NOMO-1 (cell line): ENCODE results near the gene MIGA1.
"Not testable (repeated sequence)": the region's sequence is repeated elsewhere in the genome, so short reads cannot be mapped to it uniquely, and the experiment has no call there.

ENCODE experiments used
- DNase-seq, 2 experiments: peaks; one replicate each; lab custom pipeline; 2025; ENCODE audit not compliant: unreplicated experiment in 2 of 2; lab: John Stamatoyannopoulos, UW

MIGA1 gene

DNA sequence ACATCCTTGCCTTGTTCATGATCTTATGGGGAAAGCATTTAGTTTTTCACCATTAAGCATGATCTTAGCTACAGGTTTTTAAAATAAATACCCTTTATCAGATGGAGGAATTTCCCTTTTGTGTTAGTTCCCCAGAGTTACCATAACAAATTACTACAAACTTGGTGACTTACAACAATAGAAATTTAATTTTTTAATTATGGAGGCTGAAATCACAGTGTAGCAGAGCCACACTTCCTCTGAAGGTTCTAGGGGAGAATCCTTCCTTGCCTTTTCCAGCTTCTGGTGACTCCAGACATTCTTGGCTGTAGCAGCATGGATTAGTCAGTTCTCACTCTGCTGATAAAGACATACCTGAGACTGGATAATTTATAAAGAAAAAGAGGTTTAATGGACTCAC is 18.5 kb downstream of the MIGA1 start:
- DNase-seq = no peak

DNA sequence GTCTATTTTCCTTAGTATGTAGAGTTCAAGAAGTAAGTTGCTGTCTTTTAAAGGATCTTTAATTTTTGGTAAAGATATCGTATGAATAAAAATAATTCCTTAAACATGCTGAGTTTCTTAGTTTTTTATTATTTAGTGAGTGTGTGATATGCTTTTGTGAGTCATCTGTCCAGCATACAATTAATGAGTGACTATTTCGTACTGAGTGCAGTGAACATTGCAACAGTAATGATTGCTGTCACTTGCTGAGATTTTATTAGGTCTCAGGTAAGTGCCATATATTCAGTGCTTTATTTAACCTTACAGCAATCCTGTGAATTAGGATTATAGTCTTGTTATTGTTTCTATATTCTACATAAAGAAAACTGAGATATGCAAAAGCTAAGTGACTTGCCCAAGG is 22.6 kb downstream of the MIGA1 start:
- no peak for DNase-seq

DNA sequence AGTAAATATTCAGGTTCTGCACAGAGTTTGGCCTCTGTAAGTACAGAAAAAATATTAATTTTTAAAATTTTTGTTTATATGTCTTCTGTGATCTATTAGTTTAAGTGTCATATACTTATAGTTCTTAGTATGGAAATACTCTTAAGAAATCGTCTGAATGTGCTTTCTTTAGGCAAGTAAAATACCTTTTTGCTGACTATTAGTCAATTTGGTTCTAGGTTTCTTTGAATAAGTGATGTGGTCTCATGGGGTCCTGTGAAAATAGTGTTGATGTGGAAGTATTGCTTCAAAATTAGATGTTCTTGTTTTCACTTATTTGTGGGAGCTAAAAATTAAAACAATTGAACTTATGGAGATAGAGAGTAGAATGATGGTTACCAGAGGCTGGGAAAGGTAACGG is 23.9 kb downstream of the MIGA1 start:
- no peak for DNase-seq

DNA sequence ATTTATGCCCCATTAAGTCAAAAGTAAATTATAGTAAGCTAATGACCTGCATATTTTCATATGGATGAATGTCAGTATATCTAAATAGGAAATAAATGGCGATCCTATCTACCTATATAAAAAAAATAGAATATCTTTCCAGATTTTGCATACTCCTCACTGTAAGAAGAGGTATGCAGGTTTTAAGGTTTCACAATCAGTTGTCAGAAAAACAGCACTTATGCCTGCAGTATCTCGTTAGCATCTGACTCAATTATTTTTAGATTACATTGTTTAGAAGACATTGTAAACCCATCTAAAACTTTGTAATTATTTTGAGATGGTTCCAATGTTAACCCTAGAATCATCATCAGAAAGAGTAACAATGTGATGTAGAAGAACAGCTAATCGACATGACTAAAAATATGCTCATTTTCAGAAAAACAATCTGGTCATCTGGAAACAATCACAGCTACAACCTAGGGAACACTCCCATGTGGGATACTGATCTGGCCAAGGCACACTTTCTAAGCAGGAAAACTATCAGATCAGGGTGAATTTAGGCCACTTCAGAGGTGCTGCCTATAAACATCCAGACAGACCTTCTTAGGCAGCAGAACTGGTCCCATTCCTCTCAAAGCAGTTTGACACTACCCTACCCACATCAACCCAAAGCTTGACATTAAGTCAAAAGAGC is 30.5 kb downstream of the MIGA1 start:
- DNase-seq = not testable (repeated sequence)

- not testable (repeated sequence) for DNase-seq
Observed at GRCh38 chr1:77811589-77811988, 32.1 kb downstream of the MIGA1 start.

- DNase-seq = no peak
Observed at GRCh38 chr1:77817368-77818209, 38.1 kb downstream of the MIGA1 start.

- DNase-seq = no peak
Observed at GRCh38 chr1:77820121-77820520, 40.7 kb downstream of the MIGA1 start.

- no peak for DNase-seq
Observed at GRCh38 chr1:77824079-77824478, 44.6 kb downstream of the MIGA1 start.

DNA sequence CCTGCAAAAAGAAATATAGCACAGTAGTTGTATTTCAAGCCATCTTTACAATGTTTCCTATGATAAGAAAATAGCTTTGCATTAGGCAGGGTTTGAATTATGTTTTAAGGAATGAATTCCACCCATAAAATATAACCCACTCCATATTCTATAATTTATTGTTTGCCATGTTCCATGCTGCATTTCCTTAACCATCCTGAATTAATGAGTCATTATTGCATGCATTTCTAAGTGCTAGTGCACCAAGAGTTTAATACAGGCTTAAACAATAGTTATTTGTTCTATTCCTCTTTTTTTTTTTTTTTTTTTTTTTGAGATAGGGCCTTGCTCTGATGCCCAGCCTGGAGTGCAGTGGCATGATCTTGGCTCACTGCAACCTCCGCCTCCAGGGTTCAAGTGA is 45.2 kb downstream of the MIGA1 start:
- no peak for DNase-seq

DNA sequence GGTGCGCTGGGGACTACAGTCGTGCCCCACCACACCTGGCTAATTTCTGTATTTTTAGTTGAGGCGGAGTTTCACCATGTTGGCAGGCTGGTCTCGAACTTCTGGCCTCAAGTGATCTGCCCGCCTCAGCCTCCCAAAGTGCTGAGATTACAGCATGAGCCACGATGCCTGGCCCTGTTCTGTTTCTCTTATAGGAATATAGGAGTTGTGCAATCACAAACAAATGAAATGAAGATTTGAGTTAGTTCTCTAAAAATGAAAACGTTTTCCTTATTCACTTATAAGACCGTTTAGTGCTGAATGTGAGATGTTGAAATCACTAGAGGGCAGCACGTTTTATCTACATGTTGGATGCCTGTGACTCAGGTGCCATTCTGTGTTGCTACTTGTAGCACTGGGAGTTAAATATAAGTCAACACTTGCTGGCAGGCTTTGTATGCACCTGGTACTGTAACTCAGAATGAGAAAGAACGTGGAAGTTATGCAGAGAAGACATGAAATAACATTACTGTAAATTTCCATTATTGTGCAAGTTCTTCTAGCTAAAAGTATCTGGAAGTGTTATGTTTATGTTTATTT is 45.8 kb downstream of the MIGA1 start:
- DNase-seq = peak; percentile 36 to 87

- not testable (repeated sequence) for DNase-seq
Observed at GRCh38 chr1:77826851-77827250, 47.4 kb downstream of the MIGA1 start.

- DNase-seq = no peak
Observed at GRCh38 chr1:77828098-77828497, 48.6 kb downstream of the MIGA1 start.

GRCh38 chr1:77829851-77830250 is 50.4 kb downstream of the MIGA1 start:
- DNase-seq = no peak

DNA sequence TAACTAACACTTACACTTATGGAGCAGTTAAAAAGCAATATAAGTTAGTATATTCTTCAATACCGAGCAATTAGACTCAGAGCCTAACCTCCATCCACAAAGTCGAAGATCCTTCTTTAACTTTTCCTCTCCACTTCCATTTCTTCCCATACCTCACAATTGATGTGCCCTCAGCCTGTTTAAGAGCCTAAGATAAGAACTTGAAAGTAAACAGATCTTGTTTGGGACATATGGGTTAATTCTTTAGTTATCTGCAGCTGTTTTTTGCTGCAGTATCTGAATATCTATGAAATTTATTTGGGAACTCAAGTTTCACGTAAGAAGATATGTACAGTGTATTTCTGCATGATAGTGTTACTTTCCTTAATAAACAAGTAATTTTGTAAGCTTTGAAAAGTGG is 51.5 kb downstream of the MIGA1 start:
- no peak for DNase-seq

GRCh38 chr1:77831566-77831965 is 52.1 kb downstream of the MIGA1 start:
- DNase-seq = no peak

GRCh38 chr1:77831976-77832711 is 52.7 kb downstream of the MIGA1 start:
- DNase-seq = no peak

DNA sequence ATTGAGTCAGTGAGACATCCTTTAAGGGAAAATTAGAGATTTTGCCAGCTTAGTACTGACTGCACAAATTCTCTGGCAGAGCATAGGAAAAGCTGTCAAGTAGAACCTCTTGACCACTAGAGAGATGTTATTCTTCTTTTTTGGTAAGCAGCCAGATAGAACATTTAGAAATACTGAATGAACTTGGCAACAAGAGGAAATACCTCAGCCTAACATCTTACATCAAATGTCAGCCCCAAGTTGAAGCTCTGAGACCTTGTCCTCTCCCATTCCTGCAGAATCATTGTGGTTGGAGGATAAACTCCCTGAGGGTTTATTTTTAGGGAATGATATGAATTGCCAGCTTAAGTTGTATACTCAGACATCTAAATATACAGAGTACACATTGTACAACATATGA is 53.5 kb downstream of the MIGA1 start:
- DNase-seq = no peak

DNA sequence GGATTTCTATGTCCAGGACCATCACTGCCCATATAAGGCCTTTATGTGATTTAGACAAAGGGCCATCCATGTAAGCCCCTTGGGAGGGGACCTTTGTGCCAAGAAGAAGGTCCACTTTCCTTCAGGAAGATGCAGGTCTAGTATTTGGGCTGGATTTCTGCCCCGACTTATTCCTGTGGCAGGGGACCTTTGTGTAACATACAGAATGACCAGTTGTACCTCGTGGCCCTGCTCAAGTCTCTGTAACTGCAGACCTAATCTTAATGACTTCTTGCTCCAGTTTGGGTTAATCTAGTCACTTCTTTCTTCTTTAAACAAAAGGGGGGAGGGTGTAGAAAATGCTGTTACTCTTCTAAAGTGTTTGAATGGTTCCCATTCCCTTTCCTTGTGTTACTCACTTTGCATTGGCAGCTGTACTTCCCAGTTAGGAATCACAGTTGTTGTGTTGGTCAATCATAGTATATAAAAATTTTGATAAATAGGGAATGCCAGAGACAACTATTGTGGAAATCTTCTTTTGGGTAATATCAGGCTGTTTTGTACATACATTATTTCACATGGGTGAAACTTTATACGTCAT is 54.2 kb downstream of the MIGA1 start:
- DNase-seq = no peak

DNA sequence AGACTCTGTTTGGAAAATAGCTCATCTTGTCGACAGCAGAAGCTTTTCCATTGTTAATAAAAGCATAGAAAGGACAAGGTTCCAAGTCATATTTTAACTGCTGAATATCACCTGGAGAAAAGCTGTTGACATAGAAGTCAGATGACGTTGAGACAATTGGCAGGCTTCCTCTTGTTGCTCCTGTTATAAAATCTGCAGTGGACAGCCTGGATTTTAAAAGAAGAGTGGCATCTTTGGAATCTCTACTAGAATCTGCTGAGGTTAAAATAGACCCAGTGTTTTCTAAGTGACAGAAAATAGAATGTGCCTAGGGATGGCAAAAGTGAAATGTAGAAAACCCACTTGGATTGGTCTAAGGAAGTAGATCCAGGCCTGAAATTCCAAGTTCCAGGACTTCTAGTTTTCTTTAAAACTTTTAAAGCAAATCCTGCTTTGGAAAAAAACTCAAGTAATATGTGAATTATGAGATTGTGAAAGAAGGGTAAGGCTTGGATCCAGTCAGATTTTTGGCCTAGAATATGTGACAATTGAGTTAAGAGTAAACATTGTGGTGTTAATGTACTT is 55.4 kb downstream of the MIGA1 start:
- no peak for DNase-seq

DNA sequence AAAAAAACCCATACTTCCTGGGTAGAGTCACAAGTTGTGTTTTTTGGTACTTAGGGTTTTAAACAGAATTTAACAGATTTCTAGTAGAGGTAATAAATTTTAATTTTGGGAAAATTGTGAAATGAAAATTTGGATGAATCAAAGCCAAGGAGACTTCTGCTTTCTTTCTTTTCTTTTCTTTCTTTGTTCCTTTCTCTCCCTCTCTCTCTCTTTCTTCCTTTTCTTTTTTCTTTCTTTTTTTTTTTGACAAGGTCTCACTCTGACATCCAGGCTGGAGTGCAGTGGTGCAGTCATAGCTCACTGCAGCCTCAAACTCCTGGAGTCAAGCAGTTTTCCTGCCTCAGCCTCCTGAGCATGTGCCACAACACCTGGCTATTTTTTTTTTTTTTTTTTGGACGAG is 62.1 kb downstream of the MIGA1 start:
- no peak for DNase-seq

DNA sequence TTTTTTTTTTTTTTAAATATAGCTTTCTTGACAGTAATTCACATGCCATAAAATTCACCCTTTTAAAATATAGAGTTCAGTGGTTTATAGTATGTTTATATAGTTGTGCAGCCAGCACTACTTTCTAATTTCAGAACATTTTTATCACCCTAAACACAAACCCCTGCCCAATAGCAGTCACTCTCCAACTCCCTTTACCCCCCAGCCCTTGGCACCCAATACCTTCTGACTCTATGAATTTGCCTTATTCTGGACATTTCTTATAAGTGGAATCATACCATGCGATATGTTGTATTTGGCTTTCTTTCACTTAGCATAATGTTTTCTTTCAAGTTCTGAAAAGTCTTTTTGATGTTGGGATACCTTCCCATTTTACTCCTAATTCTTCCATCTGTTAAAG is 66.5 kb downstream of the MIGA1 start:
- no peak for DNase-seq
